GM18951 (cell line): ENCODE data around the gene OR6Y1.

Experiments used
- POLR2A ChIP-seq: IDR thresholded peaks from 4 replicates; pipeline ENCODE4 v1.6.1; 2011; ENCODE audit warnings: mild to moderate bottlenecking; ENCODE audit not compliant: insufficient read length, insufficient read depth; ENCODE audit errors: extremely low read depth
- in situ Hi-C: fragments of 300-500 bp; cut with MboI; formaldehyde crosslinking; loops from one replicate; pipeline ENCODE4 v1.12.0; 2022; ENCODE audit warnings: low sequenced_read_pairs, mixed read lengths, inconsistent platforms; ENCODE audit not compliant: unreplicated experiment

The OR6Y1 gene

GRCh38 chr1:158534496-158534895 lies 19.7 kb downstream of the OR6Y1 start:
- in situ Hi-C loops, result no loop called here
- TF ChIP-seq POLR2A, result no peak

- TF ChIP-seq POLR2A, result no peak
- in situ Hi-C loops, result no loop called here
These were observed 26.9 kb downstream of the OR6Y1 start for GRCh38 chr1:158527190-158527815.

GRCh38 chr1:158521666-158522058 lies 32.5 kb downstream of the OR6Y1 start:
- in situ Hi-C loops, result loop anchor here (25.0 kb wide), 2 partner anchors 309 to 466 kb away; no protein-coding TSS in a partner anchor
- TF ChIP-seq POLR2A, result no peak

GRCh38 chr1:158520955-158521665 lies 33.1 kb downstream of the OR6Y1 start:
- in situ Hi-C loops, result loop anchor here (25.0 kb wide), 2 partner anchors 309 to 466 kb away; no protein-coding TSS in a partner anchor
- no peak for TF ChIP-seq POLR2A

GRCh38 chr1:158520021-158520420 lies 34.2 kb downstream of the OR6Y1 start:
- no peak for TF ChIP-seq POLR2A
- in situ Hi-C loops, result loop anchor here (25.0 kb wide), 2 partner anchors 308 to 467 kb away; no protein-coding TSS in a partner anchor

GRCh38 chr1:158516966-158517365 lies 37.2 kb downstream of the OR6Y1 start:
- in situ Hi-C loops, result loop anchor here (25.0 kb wide), 2 partner anchors 305 to 470 kb away; no protein-coding TSS in a partner anchor
- TF ChIP-seq POLR2A, result no peak

- in situ Hi-C loops, result loop anchor here (25.0 kb wide), 2 partner anchors 297 to 478 kb away; no protein-coding TSS in a partner anchor
- TF ChIP-seq POLR2A, result no peak
These were observed 44.6 kb downstream of the OR6Y1 start for GRCh38 chr1:158509471-158510156.

- in situ Hi-C loops, result loop anchor here (25.0 kb wide), 2 partner anchors 295 to 480 kb away; no protein-coding TSS in a partner anchor
- TF ChIP-seq POLR2A, result no peak
These were observed 46.7 kb downstream of the OR6Y1 start for GRCh38 chr1:158507511-158507910.

- no peak for TF ChIP-seq POLR2A
- in situ Hi-C loops, result loop anchor here (25.0 kb wide), 2 partner anchors 294 to 481 kb away; no protein-coding TSS in a partner anchor
These were observed 47.7 kb downstream of the OR6Y1 start for GRCh38 chr1:158506369-158506987.

GRCh38 chr1:158496374-158496773 lies 57.8 kb downstream of the OR6Y1 start:
- in situ Hi-C loops, result no loop called here
- no peak for TF ChIP-seq POLR2A

- TF ChIP-seq POLR2A, result no peak
- in situ Hi-C loops, result no loop called here
These were observed 59.4 kb downstream of the OR6Y1 start for GRCh38 chr1:158494796-158495195.
